Mammary epithelial cell (primary cell): Measurements from ENCODE around the gene ZNF615.

ENCODE experiments used
- EZH2 ChIP-seq: IDR thresholded peaks from 2 replicates; pipeline ENCODE4 v1.6.1; 2012; ENCODE audit warnings: low read length, inconsistent platforms, borderline replicate concordance
- TF ChIP-seq, protein P1 (sequence below), 2 donors: IDR thresholded peaks in 1 of 2; conservative IDR thresholded peaks in 1 of 2; 2 replicates each; pipeline ENCODE4 v1.5.1; 2011 to 2012; ENCODE audit warnings: inconsistent platforms in 2 of 2, low read length in 2 of 2, mild to moderate bottlenecking in 2 of 2, control low read depth in 1 of 2, low read depth in 1 of 2; ENCODE audit not compliant: insufficient read depth in 1 of 2; ENCODE audit errors: extremely low read depth in 1 of 2

DNA sequence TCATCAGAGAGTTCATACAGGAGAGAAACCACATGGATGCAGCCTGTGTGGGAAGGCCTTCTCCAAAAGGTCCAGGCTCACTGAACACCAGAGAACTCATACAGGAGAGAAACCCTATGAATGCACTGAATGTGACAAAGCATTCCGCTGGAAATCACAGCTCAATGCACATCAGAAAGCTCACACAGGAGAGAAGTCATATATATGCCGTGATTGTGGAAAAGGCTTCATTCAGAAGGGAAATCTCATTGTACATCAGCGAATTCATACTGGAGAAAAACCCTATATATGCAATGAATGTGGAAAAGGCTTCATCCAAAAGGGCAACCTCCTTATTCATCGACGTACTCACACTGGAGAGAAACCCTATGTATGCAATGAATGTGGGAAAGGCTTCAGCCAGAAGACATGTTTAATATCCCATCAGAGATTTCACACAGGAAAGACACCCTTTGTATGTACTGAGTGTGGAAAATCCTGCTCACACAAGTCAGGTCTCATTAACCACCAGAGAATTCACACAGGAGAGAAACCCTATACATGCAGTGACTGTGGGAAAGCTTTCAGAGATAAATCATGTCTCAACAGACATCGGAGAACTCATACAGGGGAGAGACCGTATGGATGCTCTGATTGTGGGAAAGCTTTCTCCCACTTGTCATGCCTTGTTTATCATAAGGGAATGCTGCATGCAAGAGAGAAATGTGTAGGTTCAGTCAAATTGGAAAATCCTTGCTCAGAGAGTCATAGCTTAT is 63.0 kb downstream of the ZNF615 start:
- TF ChIP-seq, protein P1, sequence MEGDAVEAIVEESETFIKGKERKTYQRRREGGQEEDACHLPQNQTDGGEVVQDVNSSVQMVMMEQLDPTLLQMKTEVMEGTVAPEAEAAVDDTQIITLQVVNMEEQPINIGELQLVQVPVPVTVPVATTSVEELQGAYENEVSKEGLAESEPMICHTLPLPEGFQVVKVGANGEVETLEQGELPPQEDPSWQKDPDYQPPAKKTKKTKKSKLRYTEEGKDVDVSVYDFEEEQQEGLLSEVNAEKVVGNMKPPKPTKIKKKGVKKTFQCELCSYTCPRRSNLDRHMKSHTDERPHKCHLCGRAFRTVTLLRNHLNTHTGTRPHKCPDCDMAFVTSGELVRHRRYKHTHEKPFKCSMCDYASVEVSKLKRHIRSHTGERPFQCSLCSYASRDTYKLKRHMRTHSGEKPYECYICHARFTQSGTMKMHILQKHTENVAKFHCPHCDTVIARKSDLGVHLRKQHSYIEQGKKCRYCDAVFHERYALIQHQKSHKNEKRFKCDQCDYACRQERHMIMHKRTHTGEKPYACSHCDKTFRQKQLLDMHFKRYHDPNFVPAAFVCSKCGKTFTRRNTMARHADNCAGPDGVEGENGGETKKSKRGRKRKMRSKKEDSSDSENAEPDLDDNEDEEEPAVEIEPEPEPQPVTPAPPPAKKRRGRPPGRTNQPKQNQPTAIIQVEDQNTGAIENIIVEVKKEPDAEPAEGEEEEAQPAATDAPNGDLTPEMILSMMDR (conservative IDR thresholded peaks at IDR 0.05 in 1 of 2, IDR thresholded peaks at IDR 0.05 in 1 of 2; ENCODE audit: extremely low read depth in 1 of 2, insufficient read depth in 1 of 2, low read depth in 1 of 2, low read length in 2 of 2): no peak
- no peak for TF ChIP-seq EZH2
